Lower lobe of right lung (tissue), 2 donors: ENCODE data around the gene FAM53B. TPM values are rescaled to one million over a fixed set of nuclear protein-coding genes. Genes with fewer than 3 reads are reported as not detected.
A peak's percentile ranks its signal among the peaks of the same experiment; 100 is the strongest.

Experiments used
- ATAC-seq, 2 donors: fragments of 200-7000 bp; cut with Tn5 transposase; one replicate each; pipeline ENCODE4 v1.9.1; 2020 to 2022; ENCODE audit warnings: mild to moderate bottlenecking in 2 of 2, moderate library complexity in 2 of 2
- DNase-seq: peaks from one replicate; pipeline ENCODE4 v3.0.0-alpha.2; 2020
- H3K27ac ChIP-seq: fragments of 200-600 bp; one replicate; pipeline ENCODE4 v1.8.0; 2022
- H3K27me3 ChIP-seq: fragments of 200-600 bp; one replicate; pipeline ENCODE4 v1.8.0; 2022; ENCODE audit warnings: low read depth
- H3K36me3 ChIP-seq: fragments of 200-600 bp; one replicate; pipeline ENCODE4 v1.8.0; 2022; ENCODE audit warnings: mild to moderate bottlenecking
- H3K4me1 ChIP-seq: fragments of 200-600 bp; one replicate; pipeline ENCODE4 v1.8.0; 2022
- H3K4me3 ChIP-seq: fragments of 200-600 bp; one replicate; pipeline ENCODE4 v1.8.0; 2022; ENCODE audit warnings: mild to moderate bottlenecking
- H3K9me3 ChIP-seq: fragments of 200-600 bp; one replicate; pipeline ENCODE4 v1.8.0; 2022
- intact Hi-C: fragments of 100-400 bp; cut with DNase I; formaldehyde crosslinking; loops from one replicate; pipeline ENCODE4 v1.11.0; 2022
- total RNA-seq: library from RNA; stranded (reverse); fragmentation: NEBNext Ultra II Directional; extraction: Animal tissue kit (Norgen Biotek cat#: 25700); gene quantifications from one replicate; pipeline ENCODE4 v1.2.1, GENCODE V29; 2021
- TF ChIP-seq, protein P1 (sequence below): fragments of 200-600 bp; IDR thresholded peaks from one replicate; pipeline ENCODE4 v1.8.0; 2022; ENCODE audit warnings: antibody characterized with exemption, mild to moderate bottlenecking
- donor health status: DM: no; HTN: yes; CAD: no; lungs with severe emphysema.

Gene FAM53B
- total RNA-seq, 1 donor from 2014 or later = 40.7 TPM

DNA sequence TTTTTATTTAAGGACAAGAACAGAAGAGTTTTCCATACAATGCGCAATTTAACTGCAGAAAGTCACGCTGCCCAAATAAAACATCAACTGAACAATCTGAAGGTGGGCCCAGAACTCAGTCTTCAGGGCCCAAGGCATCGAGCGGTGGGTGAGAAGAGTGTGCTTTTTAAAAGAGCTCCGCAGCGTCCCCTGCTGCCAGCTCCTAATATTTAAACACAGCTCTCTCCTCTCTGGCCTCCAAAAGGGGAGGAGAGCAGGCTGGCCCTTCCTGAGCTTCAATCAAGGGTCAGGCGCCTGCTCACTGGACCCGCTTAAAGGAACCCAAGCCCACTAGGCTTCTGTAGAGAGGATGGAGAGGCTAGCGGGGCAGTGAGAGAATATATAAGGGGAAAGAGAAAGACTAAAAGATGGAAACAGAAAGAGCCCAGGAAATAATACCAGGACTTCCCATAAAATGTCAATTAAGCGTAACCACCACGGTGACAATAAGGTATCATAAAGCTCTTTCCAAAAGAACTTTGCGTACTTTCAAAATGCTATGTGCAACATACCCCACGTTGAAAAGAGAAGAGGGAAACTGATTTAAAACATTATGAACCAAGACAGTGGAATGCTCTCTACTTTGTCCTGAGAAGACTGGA lies 2.8 kb downstream of the FAM53B start:
- peaks cover 79% of the 10 kb centered on the region for H3K4me1 ChIP-seq
- H3K9me3 ChIP-seq = no peaks in the 10 kb centered on the region
- DNase-seq (peak; percentile 88), ATAC-seq (peak; percentile 72 to 78)
- H3K36me3 ChIP-seq = no peaks in the 10 kb centered on the region
- peak overlapping the region; percentile 88 for H3K27ac ChIP-seq
- TF ChIP-seq, protein P1, sequence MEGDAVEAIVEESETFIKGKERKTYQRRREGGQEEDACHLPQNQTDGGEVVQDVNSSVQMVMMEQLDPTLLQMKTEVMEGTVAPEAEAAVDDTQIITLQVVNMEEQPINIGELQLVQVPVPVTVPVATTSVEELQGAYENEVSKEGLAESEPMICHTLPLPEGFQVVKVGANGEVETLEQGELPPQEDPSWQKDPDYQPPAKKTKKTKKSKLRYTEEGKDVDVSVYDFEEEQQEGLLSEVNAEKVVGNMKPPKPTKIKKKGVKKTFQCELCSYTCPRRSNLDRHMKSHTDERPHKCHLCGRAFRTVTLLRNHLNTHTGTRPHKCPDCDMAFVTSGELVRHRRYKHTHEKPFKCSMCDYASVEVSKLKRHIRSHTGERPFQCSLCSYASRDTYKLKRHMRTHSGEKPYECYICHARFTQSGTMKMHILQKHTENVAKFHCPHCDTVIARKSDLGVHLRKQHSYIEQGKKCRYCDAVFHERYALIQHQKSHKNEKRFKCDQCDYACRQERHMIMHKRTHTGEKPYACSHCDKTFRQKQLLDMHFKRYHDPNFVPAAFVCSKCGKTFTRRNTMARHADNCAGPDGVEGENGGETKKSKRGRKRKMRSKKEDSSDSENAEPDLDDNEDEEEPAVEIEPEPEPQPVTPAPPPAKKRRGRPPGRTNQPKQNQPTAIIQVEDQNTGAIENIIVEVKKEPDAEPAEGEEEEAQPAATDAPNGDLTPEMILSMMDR = peak; percentile 86
- peak overlapping the region; percentile 78 for H3K4me3 ChIP-seq
- no peaks in the 10 kb centered on the region for H3K27me3 ChIP-seq
- intact Hi-C loops = loop anchor here (10.0 kb wide), 2 partner anchors 107 to 207 kb away; no protein-coding TSS in a partner anchor

GRCh38 chr10:124740369-124741280 lies 3.6 kb downstream of the FAM53B start:
- DNase-seq (peak; percentile 77), ATAC-seq (peak in 1 of 2 donors; percentile 3)
- intact Hi-C loops = loop anchor here (10.0 kb wide), 2 partner anchors 106 to 206 kb away; no protein-coding TSS in a partner anchor
- Histone ChIP-seq H3K27ac (peak overlapping the region; percentile 88), H3K27me3 (no peaks in the 10 kb centered on the region), H3K36me3 (no peaks in the 10 kb centered on the region), H3K4me1 (peaks cover 83% of the 10 kb centered on the region), H3K4me3 (peak overlapping the region; percentile 78), H3K9me3 (no peaks in the 10 kb centered on the region)
- TF ChIP-seq, protein P1 = no peak

DNA sequence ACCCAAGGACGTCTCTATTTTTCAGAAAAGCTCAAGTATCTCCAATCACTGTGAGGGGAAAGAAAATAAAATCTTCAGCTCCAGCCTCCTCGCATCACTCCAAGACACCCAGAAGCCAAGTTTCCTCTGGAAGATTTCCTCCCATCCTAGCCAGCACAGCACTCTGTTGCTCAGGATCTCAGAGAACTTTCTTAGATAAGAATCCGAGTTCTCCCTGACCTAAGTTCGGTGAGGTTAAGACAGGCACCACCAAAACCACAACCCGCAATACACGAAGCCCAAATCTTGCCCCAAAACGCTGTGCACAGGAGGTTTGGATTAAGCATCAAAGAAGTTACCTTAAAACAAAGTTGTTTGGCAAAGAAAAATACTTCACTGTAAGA lies 4.2 kb downstream of the FAM53B start:
- DNase-seq (no peak), ATAC-seq (no peak)
- Histone ChIP-seq H3K9me3 (no peaks in the 10 kb centered on the region), H3K27me3 (no peaks in the 10 kb centered on the region), H3K4me3 (no peak overlapping the region), H3K27ac (peak overlapping the region; percentile 88), H3K4me1 (peaks cover 83% of the 10 kb centered on the region), H3K36me3 (no peaks in the 10 kb centered on the region)
- TF ChIP-seq, protein P1 = no peak
- intact Hi-C loops = loop anchor here (10.0 kb wide), 2 partner anchors 105 to 205 kb away; no protein-coding TSS in a partner anchor

GRCh38 chr10:124739119-124739921 lies 4.9 kb downstream of the FAM53B start:
- intact Hi-C loops = no loop called here

More at GRCh38 chr10:124739119-124739921, 4.9 kb downstream of the FAM53B start:
- H3K9me3 ChIP-seq = no peaks in the 10 kb centered on the region
- no peaks in the 10 kb centered on the region for H3K36me3 ChIP-seq
- H3K27me3 ChIP-seq = no peaks in the 10 kb centered on the region
- H3K4me3 ChIP-seq = no peak overlapping the region
- peaks cover 85% of the 10 kb centered on the region for H3K4me1 ChIP-seq
- TF ChIP-seq, protein P1 = no peak
- DNase-seq (no peak), ATAC-seq (no peak)
- H3K27ac ChIP-seq = peak overlapping the region; percentile 88
